Peyer's patch (tissue), 4 donors: ENCODE measurements around the gene DGKH.

Source experiments
- CTCF ChIP-seq, 6 experiments: fragments of 450-650 bp in 4 of 6; fragments of 200-600 bp in 2 of 6; sonication (generic) in 1 of 6; IDR thresholded peaks; one replicate each; pipeline ENCODE4 v1.5.1; 2017 to 2019; ENCODE audit warnings: antibody characterized with exemption in 6 of 6, mild to moderate bottlenecking in 3 of 6, moderate library complexity in 1 of 6
- POLR2A ChIP-seq, 2 donors: fragments of 450-650 bp; IDR thresholded peaks; one replicate each; pipeline ENCODE4 v1.5.1; 2017; ENCODE audit warnings: antibody characterized with exemption in 2 of 2, mild to moderate bottlenecking in 2 of 2, moderate library complexity in 2 of 2

GRCh38 chr13:42151781-42152180 lies 103.3 kb downstream of the DGKH start:
- TF ChIP-seq CTCF (IDR thresholded peaks at IDR 0.05) (no peak), POLR2A (IDR thresholded peaks at IDR 0.05) (no peak)
